Measurements from ENCODE around the gene SOWAHA.

SOWAHA gene

GRCh38 chr5:132825033-132825833 is 12.1 kb downstream of the SOWAHA start:
- no peak for TF ChIP-seq CTCF (IDR thresholded peaks at IDR 0.05; ENCODE audit: low read depth, low read length)
- DNase-seq (ENCODE audit: low read depth in 2 of 2), result no peak
- H3K4me3 ChIP-seq (replicated peaks in 1 of 2; ENCODE audit: low read depth in 2 of 2, low read length in 2 of 2), result no peak overlapping the region

GRCh38 chr5:132825834-132826391 is 12.8 kb downstream of the SOWAHA start:
- no peak for TF ChIP-seq CTCF (IDR thresholded peaks at IDR 0.05; ENCODE audit: low read depth, low read length)
- DNase-seq (ENCODE audit: low read depth in 2 of 2), result no peak
- no peak overlapping the region for H3K4me3 ChIP-seq (replicated peaks in 1 of 2; ENCODE audit: low read depth in 2 of 2, low read length in 2 of 2)

- TF ChIP-seq CTCF (IDR thresholded peaks at IDR 0.05; ENCODE audit: low read depth, low read length), result no peak
- H3K4me3 ChIP-seq (replicated peaks in 1 of 2; ENCODE audit: low read depth in 2 of 2, low read length in 2 of 2), result no peak overlapping the region
- DNase-seq (ENCODE audit: low read depth in 2 of 2), result no peak
Observed at GRCh38 chr5:132826424-132827082, 13.5 kb downstream of the SOWAHA start.

- no peak overlapping the region for H3K4me3 ChIP-seq (replicated peaks in 1 of 2; ENCODE audit: low read depth in 2 of 2, low read length in 2 of 2)
- no peak for DNase-seq (ENCODE audit: low read depth in 2 of 2)
- no peak for TF ChIP-seq CTCF (IDR thresholded peaks at IDR 0.05; ENCODE audit: low read depth, low read length)
Observed at GRCh38 chr5:132827943-132828673, 15.0 kb downstream of the SOWAHA start.

GRCh38 chr5:132828846-132829494 is 15.9 kb downstream of the SOWAHA start:
- no peak for TF ChIP-seq CTCF (IDR thresholded peaks at IDR 0.05; ENCODE audit: low read depth, low read length)
- peak overlapping the region; percentile 53 to 69 for H3K4me3 ChIP-seq (replicated peaks in 1 of 2; ENCODE audit: low read depth in 2 of 2, low read length in 2 of 2)
- no peak for DNase-seq (ENCODE audit: low read depth in 2 of 2)

- TF ChIP-seq CTCF (IDR thresholded peaks at IDR 0.05; ENCODE audit: low read depth, low read length), result peak; percentile 74
Observed at GRCh38 chr5:132829742-132830435, 16.8 kb downstream of the SOWAHA start.

More at GRCh38 chr5:132829742-132830435, 16.8 kb downstream of the SOWAHA start:
- DNase-seq (ENCODE audit: low read depth in 2 of 2), result peak; percentile 65 to 68
- H3K4me3 ChIP-seq (replicated peaks in 1 of 2; ENCODE audit: low read depth in 2 of 2, low read length in 2 of 2), result peak overlapping the region; percentile 53 to 69
